OCI-LY3 (cell line): Measurements from ENCODE around the gene STK32B.

Experiments used
- H2AFZ ChIP-seq: fragments of 200-600, 300-600 bp; shearing (Covaris generic); 2 replicates; pipeline ENCODE4 v1.6.0; 2014; ENCODE audit warnings: antibody characterized with exemption, low read depth, low read length
- H3K27ac ChIP-seq: fragments of 200-600, 300-600 bp; sonication (generic); 2 replicates; pipeline ENCODE4 v1.5.1; 2014; ENCODE audit warnings: mild to moderate bottlenecking, low read length, moderate library complexity, mixed read lengths
- H3K27me3 ChIP-seq: fragments of 200-600, 300-600 bp; sonication (generic); 2 replicates; pipeline ENCODE4 v1.6.1; 2014; ENCODE audit warnings: low read depth, low read length, mixed read lengths
- H3K36me3 ChIP-seq: fragments of 200-600, 300-600 bp; sonication (generic); replicated peaks from 2 replicates; pipeline ENCODE3; 2014; ENCODE audit warnings: low read depth, low read length, mixed read lengths
- H3K4me1 ChIP-seq: fragments of 300-600, 200-600 bp; sonication (generic); 2 replicates; pipeline ENCODE4 v1.6.1; 2014; ENCODE audit warnings: low read length, mixed read lengths
- H3K4me2 ChIP-seq: fragments of 200-600, 300-600 bp; sonication (generic); 2 replicates; pipeline ENCODE4 v1.6.1; 2014; ENCODE audit warnings: low read length, mixed read lengths
- H3K4me3 ChIP-seq: fragments of 300-600, 200-600 bp; sonication (generic); 2 replicates; pipeline ENCODE4 v1.5.1; 2014; ENCODE audit warnings: antibody characterized with exemption, mild to moderate bottlenecking, low read length, moderate library complexity
- H3K79me2 ChIP-seq: fragments of 300-600, 200-600 bp; shearing (Covaris generic); 2 replicates; pipeline ENCODE4 v1.6.1; 2014; ENCODE audit warnings: mild to moderate bottlenecking, low read length, mixed read lengths
- H3K9ac ChIP-seq: fragments of 300-600, 200-600 bp; shearing (Covaris generic); 2 replicates; pipeline ENCODE4 v1.6.0; 2014; ENCODE audit warnings: mild to moderate bottlenecking, low read length, moderate library complexity
- H3K9me3 ChIP-seq: fragments of 200-600, 300-600 bp; shearing (Covaris generic); 2 replicates; pipeline ENCODE4 v1.6.1; 2014; ENCODE audit warnings: low read length, mixed read lengths; ENCODE audit not compliant: insufficient read depth
- H4K20me1 ChIP-seq: fragments of 200-600, 300-600 bp; sonication (generic); 2 replicates; pipeline ENCODE4 v1.6.1; 2016; ENCODE audit warnings: low read length, mixed read lengths; ENCODE audit not compliant: insufficient read depth
- EZH2phosphoT487 ChIP-seq: fragments of 200-600 bp; shearing (Covaris generic); IDR thresholded peaks from 2 replicates; pipeline ENCODE4 v1.6.1; 2018; ENCODE audit warnings: antibody characterized with exemption, mixed run types, low read depth
- TF ChIP-seq, protein P1 (sequence below): fragments of 200-600, 300-600 bp; sonication (generic); IDR thresholded peaks from 2 replicates; pipeline ENCODE4 v1.5.1; 2014; ENCODE audit warnings: antibody characterized with exemption, low read length, low read depth

The STK32B gene

GRCh38 chr4:5082376-5082775 is 31.1 kb downstream of the STK32B start:
- H2AFZ ChIP-seq = no peak overlapping the region
- H3K27me3 ChIP-seq = no peaks in the 10 kb centered on the region; the same call in 1 of the 2 replicates

GRCh38 chr4:5084911-5085475 is 33.7 kb downstream of the STK32B start:
- H3K36me3 ChIP-seq = no peaks in the 10 kb centered on the region
- H3K9ac ChIP-seq = no peak overlapping the region
- H3K4me3 ChIP-seq = no peak overlapping the region
- no peaks in the 10 kb centered on the region; the same call in 1 of the 2 replicates for H3K27me3 ChIP-seq
- no peaks in the 10 kb centered on the region for H4K20me1 ChIP-seq
- no peak overlapping the region for H3K27ac ChIP-seq
- no peaks in the 10 kb centered on the region for H3K4me1 ChIP-seq
- no peaks in the 10 kb centered on the region for H3K79me2 ChIP-seq
- H3K4me2 ChIP-seq = no peak overlapping the region
- TF ChIP-seq, protein P1, sequence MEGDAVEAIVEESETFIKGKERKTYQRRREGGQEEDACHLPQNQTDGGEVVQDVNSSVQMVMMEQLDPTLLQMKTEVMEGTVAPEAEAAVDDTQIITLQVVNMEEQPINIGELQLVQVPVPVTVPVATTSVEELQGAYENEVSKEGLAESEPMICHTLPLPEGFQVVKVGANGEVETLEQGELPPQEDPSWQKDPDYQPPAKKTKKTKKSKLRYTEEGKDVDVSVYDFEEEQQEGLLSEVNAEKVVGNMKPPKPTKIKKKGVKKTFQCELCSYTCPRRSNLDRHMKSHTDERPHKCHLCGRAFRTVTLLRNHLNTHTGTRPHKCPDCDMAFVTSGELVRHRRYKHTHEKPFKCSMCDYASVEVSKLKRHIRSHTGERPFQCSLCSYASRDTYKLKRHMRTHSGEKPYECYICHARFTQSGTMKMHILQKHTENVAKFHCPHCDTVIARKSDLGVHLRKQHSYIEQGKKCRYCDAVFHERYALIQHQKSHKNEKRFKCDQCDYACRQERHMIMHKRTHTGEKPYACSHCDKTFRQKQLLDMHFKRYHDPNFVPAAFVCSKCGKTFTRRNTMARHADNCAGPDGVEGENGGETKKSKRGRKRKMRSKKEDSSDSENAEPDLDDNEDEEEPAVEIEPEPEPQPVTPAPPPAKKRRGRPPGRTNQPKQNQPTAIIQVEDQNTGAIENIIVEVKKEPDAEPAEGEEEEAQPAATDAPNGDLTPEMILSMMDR = no peak
- no peak for TF ChIP-seq EZH2phosphoT487
- H3K9me3 ChIP-seq = 0 out of 2 replicates have a peak, but pooled peaks cover 5% of the 10 kb centered on the region
- H2AFZ ChIP-seq = no peak overlapping the region

More at GRCh38 chr4:5082376-5082775, 31.1 kb downstream of the STK32B start:
- no peaks in the 10 kb centered on the region for H3K79me2 ChIP-seq
- no peak overlapping the region for H3K27ac ChIP-seq
- no peaks in the 10 kb centered on the region for H3K4me1 ChIP-seq
- TF ChIP-seq, protein P1 = no peak
- no peak for TF ChIP-seq EZH2phosphoT487
- no peak overlapping the region for H3K9ac ChIP-seq
- no peak overlapping the region for H3K4me3 ChIP-seq
- no peaks in the 10 kb centered on the region for H4K20me1 ChIP-seq
- H3K9me3 ChIP-seq = 0 out of 2 replicates have a peak, but pooled peaks cover 5% of the 10 kb centered on the region
- no peak overlapping the region for H3K4me2 ChIP-seq
- H3K36me3 ChIP-seq = no peaks in the 10 kb centered on the region

DNA sequence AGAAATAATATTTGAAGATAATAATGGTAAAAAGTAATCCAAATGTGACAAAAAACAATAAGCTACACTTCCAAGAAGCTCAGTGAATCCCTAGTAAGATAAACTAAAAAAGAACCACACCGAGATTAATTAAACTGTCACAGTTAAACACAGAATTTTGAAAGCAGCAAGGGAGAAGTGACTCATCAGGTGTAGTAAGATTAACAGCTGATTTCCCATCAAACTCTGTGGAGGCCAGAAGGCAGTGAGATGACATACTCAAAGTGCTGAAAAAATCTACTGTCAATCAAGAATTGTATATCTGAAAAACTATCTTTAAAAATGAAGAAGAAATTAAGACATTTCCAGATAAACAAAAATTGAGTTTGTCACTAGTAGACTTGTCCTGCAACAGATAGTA is 35.3 kb downstream of the STK32B start:
- H3K9ac ChIP-seq = no peak overlapping the region
- no peaks in the 10 kb centered on the region for H4K20me1 ChIP-seq
- H3K4me3 ChIP-seq = no peak overlapping the region
- H3K79me2 ChIP-seq = no peaks in the 10 kb centered on the region
- H3K4me2 ChIP-seq = no peak overlapping the region
- H3K36me3 ChIP-seq = no peaks in the 10 kb centered on the region
- H3K9me3 ChIP-seq = 0 out of 2 replicates have a peak, but pooled peaks cover 5% of the 10 kb centered on the region
- no peaks in the 10 kb centered on the region; the same call in 1 of the 2 replicates for H3K27me3 ChIP-seq
- TF ChIP-seq, protein P1 = no peak
- TF ChIP-seq EZH2phosphoT487 = no peak
- no peak overlapping the region for H3K27ac ChIP-seq
- no peak overlapping the region for H2AFZ ChIP-seq
- no peaks in the 10 kb centered on the region for H3K4me1 ChIP-seq

- H3K9me3 ChIP-seq = no peaks in the 10 kb centered on the region; the same call in 1 of the 2 replicates
- H3K79me2 ChIP-seq = no peaks in the 10 kb centered on the region
- no peak overlapping the region for H2AFZ ChIP-seq
- H3K27me3 ChIP-seq = no peaks in the 10 kb centered on the region; the same call in 1 of the 2 replicates
- H3K27ac ChIP-seq = no peak overlapping the region
- no peaks in the 10 kb centered on the region for H3K4me1 ChIP-seq
- TF ChIP-seq, protein P1 = no peak
- no peak for TF ChIP-seq EZH2phosphoT487
- no peak overlapping the region for H3K4me3 ChIP-seq
- no peaks in the 10 kb centered on the region for H3K36me3 ChIP-seq
- no peaks in the 10 kb centered on the region for H4K20me1 ChIP-seq
- H3K9ac ChIP-seq = no peak overlapping the region
- no peak overlapping the region for H3K4me2 ChIP-seq
Observed at GRCh38 chr4:5096261-5096660, 45.0 kb downstream of the STK32B start.
